GM19438 (cell line): Measurements from ENCODE around the gene FFAR1.
A peak's percentile ranks its signal among the peaks of the same experiment; 100 is the strongest.

Source experiments
- ATAC-seq: cut with Tn5 transposase; IDR thresholded peaks from one replicate; pipeline ENCODE4 v1.9.1; 2021; ENCODE audit warnings: low read depth; ENCODE audit not compliant: unreplicated experiment

Gene FFAR1

GRCh38 chr19:35347171-35347929, at the start of gene FFAR1:
FFAR1 (plus strand) TSS chr19:35347902; CDS start chr19:35351552, 3,650 bp downstream.
- peak; percentile 55 for ATAC-seq

- no peak for ATAC-seq
These were observed 49.8 kb upstream of the FFAR1 start for GRCh38 chr19:35297922-35298321.

GRCh38 chr19:35298561-35298972, 49.1 kb upstream of the FFAR1 start:
- no peak for ATAC-seq

DNA sequence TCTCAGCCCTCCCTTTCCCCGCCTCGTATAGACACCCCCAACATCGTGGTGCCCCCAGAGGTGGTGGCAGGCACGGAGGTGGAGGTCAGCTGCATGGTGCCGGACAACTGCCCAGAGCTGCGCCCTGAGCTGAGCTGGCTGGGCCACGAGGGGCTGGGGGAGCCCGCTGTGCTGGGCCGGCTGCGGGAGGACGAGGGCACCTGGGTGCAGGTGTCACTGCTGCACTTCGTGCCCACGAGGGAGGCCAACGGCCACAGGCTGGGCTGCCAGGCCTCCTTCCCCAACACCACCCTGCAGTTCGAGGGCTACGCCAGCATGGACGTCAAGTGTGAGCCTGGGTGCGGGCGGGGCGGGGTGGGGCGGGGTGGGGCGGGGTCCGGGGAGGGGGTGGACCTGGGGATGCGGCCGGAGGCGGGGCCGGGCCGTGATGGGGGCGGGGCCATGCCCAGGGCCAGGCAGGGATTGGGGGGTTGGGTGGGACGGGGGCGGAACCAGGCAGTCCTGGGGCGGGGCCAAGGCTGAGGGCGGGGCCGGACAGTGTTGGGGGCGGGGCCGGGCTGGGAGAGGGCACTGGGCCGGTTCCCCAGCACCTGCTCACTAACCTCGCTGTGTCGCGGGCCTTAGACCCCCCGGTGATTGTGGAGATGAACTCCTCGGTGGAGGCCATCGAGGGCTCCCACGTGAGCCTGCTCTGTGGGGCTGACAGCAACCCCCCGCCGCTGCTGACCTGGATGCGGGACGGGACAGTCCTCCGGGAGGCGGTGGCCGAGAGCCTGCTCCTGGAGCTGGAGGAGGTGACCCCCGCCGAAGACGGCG, 48.0 kb upstream of the FFAR1 start:
- no peak for ATAC-seq

DNA sequence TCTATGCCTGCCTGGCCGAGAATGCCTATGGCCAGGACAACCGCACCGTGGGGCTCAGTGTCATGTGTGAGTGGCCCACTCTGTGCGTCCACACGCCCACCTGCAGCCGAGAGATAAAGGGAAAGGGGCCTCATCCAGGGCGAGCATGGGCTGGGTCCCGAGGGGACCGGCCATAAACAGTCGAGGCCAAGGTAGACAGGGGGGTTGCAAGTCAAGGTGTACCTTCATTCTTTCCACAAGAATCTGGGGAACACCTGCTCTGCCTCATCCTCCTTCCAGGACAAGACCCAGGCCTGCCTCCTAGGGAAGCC, 47.4 kb upstream of the FFAR1 start:
- no peak for ATAC-seq

- no peak for ATAC-seq
These were observed 45.7 kb upstream of the FFAR1 start for GRCh38 chr19:35301961-35302360.

- ATAC-seq, result no peak
These were observed 45.3 kb upstream of the FFAR1 start for GRCh38 chr19:35302446-35302845.

DNA sequence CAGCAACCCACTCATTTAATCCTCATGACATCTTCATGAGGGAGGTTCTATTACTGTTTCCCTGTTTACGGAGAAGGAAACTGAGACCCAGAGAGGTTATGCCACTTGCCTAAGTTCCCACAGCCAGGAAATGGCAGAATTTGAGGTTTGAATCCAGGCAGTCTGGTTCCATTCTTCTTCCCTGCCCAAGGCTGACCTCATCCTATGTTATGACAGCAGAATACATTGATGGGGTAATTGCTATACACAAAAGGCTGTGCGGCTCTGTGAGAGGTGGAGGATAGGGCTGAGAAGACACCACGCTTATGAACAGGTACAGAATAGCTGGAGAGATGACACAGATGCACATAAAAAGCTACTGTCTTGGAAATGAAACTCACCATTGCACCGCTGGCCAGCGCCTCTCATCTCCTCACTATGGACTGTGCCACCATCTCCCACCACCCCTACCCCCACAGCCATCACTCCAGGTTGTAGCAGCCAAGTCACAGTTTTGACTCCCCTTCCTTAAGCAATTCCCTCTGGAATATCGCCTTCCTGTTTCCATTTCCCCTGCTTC, 44.3 kb upstream of the FFAR1 start:
- ATAC-seq, result no peak

DNA sequence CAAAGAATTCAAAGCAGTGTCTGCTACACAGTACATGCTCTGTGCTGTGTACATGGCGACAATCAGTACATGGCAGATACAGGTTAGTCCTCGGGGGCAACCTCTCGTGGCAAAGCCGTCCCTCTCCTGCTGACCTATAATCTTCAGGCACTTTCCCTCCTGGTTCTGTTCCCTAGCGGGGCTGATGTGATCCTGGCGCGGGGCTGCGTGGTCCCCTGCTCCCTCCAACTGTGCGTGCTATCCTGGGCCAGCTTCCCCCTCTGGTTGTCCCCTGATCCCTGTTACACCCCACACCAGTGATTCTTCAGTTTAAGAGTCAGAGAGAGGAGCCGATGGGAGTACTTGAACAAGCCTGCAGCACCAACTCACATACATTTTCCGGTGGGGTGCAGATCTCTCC, 43.7 kb upstream of the FFAR1 start:
- ATAC-seq, result no peak

GRCh38 chr19:35305181-35305580, 42.5 kb upstream of the FFAR1 start:
- no peak for ATAC-seq

DNA sequence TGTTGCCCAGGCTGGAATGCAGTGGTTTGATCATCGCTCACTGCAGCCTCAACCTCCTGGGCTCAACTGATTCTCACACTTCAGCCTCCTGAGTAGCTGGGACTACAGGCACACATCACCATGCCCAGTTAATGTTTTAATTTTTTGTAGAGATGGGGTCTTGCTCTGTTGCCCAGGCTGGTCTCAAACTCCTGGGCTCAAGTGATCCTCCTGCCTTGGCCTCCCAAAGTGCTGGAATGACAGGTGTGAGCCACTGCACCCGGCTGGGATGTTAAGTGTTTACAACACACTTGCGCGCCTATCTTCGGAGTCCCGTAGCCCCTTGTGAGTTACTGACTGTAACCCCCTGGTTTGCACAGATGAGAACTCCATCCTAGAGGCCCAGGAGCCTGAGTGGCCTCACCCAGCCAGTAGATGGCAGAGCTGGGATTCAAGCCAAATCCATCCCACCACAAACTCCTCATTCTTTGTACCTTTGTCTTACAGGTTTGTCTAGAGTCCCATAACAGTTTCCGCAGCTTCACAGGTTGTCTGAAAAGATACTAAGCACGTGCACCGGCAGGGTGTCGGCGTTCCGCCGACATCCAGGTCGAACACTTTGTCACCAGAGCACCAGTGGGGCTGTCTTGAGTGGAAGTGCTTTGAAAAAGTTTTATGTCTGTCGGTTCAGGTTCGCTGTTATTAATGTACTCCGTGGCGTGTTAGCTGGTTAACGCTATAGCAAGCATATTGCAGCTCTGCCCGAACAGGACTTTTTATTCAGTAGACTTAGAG, 41.0 kb upstream of the FFAR1 start:
- ATAC-seq, result no peak

GRCh38 chr19:35307931-35308330, 39.8 kb upstream of the FFAR1 start:
- no peak for ATAC-seq

DNA sequence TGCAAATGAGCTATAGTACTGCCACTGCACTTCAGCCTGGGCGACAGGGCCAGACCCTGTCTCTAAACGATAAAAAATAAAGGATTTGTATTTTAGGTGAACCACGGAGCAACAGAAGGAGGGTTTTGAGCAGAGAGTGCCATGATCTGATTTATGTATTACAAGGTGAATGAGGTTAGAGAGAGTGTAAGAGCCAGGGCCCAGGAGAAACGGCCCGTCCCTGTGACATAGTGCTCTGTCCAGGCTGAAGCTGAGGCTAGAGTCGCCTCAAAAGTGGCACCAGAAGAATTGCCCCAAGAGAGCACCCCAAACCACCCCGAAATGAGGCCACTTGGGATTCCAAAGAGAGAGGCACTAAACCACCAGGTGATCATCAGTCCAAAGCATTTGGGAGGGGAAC, 38.8 kb upstream of the FFAR1 start:
- no peak for ATAC-seq

GRCh38 chr19:35309481-35310279, 38.0 kb upstream of the FFAR1 start:
- ATAC-seq, result no peak

- no peak for ATAC-seq
These were observed 37.4 kb upstream of the FFAR1 start for GRCh38 chr19:35310331-35310730.

DNA sequence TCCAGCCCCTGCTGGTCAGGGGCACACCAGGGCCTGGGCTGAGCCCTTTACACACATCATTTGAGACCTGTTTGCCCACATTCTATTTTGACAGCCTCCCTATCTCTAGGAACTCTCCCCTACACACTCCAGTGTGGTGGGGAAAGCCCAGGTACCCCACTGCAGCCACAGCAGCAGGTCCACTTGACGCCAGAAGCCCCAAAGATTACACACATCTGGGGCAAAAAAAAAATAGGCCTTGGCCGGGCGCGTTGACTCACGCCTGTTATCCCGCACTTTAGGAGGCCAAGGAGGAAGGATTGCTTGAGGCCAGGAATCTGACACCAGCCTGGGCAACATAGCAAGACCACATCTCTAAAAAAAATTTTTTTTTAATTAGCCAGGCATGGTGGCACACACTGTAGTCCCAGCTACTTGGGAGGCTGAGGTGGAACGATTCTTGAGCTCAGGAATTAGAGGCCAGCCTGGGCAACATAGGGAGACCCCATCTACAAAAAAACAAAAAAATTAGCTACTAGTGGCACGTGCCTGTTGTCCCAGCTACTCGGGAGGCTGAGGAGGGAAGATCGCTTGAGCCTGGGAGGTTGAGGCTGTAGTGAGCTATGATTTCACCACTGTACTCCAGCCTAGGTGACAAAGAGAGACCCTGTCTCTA, 36.8 kb upstream of the FFAR1 start:
- no peak for ATAC-seq

DNA sequence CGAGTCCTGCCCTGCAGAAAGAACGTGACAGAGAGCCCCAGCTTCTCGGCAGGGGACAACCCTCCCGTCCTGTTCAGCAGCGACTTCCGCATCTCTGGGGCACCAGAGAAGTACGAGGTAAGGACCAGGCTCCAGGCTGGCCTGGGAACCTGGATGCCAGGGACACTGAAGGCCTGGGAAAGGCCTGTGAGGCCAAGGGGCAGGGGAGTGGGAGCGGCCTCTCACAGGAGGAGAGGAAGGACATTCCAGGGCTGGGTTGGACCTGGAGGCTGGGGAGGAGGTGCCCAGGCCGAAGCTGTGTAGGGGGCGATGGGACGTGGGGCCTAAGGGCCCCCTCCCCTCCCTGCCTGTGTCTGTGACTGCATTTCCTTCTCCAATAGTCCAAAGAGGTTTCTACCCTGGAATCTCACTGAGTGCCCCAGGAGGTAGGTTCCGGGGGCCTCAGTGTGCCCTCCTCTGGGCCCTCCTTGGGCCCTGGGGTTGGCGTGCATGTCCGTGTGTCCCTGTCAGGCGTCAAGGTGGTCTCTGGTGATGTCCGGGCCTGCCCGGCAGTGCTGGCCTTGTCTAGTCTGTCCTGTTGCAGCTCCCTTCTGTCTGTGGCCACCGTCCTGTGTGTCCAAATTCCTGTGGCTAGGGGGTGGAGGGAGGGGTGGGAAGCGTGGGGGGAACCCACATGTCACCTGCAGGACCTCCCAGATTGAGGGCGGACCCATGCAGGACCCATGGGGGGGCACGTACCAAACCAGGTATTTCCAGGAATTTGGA, 35.6 kb upstream of the FFAR1 start:
- ATAC-seq, result no peak

- no peak for ATAC-seq
These were observed 34.1 kb upstream of the FFAR1 start for GRCh38 chr19:35313587-35313986.

DNA sequence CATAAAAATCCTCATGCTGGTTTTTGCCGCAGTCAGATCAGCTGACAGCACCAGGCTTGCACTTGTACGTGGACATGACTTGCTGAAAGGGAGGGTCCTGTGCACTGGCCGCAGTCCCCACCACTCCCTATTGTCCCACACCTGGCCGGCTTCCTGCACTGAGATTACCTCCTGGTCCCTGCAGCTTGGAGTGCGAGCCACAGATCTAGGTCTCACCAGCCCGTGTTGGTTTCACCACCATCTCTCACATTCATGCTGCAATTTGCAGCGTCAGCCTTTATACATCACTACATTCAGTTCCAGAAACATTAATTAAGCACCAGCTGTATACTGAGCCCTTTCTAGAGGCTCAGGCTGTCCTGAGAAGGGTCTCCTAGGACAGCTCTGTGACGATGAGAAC, 33.7 kb upstream of the FFAR1 start:
- ATAC-seq, result no peak
